PC-9 (cell line): ENCODE data around the gene PDIA5.

Experiments
- CTCF ChIP-seq: fragments of 200-600 bp; sonication (generic); conservative IDR thresholded peaks from 2 replicates; pipeline ENCODE4 v1.6.1; 2017; ENCODE audit warnings: mixed run types, antibody characterized with exemption, mild to moderate bottlenecking, moderate library complexity
- EZH2 ChIP-seq: fragments of 200-600 bp; sonication (generic); IDR thresholded peaks from 2 replicates; pipeline ENCODE4 v1.8.0; 2017; ENCODE audit warnings: antibody characterized with exemption, low read depth

GRCh38 chr3:123024056-123024455 is 42.8 kb upstream of the PDIA5 start:
- TF ChIP-seq CTCF (no peak), EZH2 (no peak)
